NCI-H69 (cell line): ENCODE data around the gene FAM20C.
A peak's percentile ranks its signal among the peaks of the same experiment; 100 is the strongest.

Experiments used
- DNase-seq: peaks from one replicate; lab custom pipeline; 2025; lab: John Stamatoyannopoulos, UW

The FAM20C gene

GRCh38 chr7:209906-210305 is 17.5 kb downstream of the FAM20C start:
- no peak for DNase-seq

GRCh38 chr7:210401-210925 is 18.1 kb downstream of the FAM20C start:
- DNase-seq = no peak

GRCh38 chr7:211033-211714 is 18.8 kb downstream of the FAM20C start:
- no peak for DNase-seq

DNA sequence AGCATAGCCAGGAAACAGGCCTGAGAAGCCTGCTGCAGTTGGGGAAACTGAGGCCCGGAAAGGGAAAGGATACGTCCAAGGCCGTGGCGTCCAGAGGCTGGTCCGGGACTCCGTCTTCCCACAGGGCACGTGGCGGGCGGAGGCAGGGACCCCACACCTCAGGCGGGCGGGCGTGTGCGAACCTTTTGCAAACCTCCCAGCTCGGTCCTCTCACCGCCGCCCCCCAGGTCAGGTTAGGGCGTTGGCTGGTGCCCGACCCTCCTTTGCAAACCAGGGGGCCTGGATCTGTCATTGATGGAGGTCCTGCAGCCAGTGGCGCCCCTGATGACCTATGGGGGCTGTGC is 19.3 kb downstream of the FAM20C start:
- no peak for DNase-seq

- no peak for DNase-seq
These were observed 20.4 kb downstream of the FAM20C start for GRCh38 chr7:212754-213153.

DNA sequence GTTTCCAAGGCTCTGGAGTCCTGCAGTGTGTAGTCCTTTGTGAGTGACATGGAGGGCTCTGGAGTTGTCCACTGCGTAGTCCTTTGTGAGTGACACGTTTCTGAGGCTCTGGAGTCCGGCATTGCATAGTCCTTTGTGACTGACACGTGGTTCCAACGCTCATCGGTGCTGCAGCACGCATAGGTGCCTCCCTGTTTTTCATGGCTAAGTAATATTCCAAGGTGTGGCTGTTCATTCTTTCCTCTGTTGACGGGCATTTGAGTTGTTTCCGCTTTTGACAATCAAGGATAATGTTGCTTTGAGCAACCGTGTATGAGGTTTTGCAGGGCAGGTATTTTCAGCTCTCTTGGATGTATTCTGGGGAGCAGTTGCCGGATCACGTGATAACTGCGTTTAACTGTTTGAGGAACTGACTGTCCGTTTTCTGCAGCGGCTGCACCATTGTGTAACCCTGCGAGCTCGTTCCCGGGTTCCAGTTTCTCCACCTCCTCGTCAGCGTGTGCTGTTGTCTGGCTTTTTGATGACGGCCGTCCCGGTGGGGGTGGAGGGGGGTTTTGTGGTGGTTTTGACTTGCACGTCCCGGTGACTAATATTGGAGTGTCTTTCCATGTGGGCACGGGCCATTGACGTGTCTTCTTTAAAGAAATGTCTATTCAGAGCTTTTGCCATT is 21.1 kb downstream of the FAM20C start:
- DNase-seq = no peak

- no peak for DNase-seq
These were observed 22.2 kb downstream of the FAM20C start for GRCh38 chr7:214410-215212.

DNA sequence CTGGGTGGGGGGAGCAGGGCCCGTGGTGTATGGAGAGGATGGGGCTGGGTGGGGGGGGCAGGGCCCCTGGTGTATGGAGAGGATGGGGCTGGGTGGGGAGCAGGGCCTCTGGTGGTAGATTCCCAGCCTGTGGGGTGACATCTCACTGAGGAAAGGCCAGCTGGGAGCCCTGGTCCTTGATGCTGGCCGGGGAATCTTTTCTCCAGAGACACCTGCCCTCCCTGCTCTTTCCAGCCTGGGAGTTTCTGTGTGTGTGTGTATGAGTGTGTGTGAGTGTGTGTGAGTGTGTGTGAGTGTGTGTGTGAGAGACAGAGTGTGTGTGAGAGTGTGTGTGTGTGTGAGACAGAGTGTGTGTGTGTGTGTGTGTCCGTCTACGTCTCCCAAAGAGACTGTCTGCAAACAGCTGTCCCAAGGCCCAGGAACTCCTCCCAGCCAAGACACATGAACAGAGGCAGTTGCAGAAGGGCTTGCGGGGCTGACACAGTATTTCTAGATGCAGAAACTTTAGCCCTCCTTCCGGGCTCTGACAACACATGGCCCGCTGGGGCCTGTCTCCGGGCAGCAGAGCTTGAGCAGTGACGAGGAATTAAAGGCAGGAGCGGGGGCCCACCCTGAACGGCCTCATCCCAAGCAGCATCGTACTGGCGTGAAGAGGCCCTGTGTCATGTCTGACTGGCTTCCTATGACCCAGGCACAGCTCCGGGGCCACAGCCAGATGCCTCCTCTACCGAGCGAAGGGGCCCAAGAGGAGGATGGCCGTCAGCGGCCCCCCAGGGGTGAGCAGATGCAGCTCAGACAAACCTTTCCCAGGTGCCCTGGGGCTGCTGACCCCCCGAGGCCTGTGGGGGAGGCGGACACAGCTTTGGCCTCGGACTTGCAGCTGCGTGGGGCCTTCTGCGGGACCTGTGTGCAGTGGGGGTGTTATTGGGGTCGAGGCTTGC is 24.3 kb downstream of the FAM20C start:
- no peak for DNase-seq

DNA sequence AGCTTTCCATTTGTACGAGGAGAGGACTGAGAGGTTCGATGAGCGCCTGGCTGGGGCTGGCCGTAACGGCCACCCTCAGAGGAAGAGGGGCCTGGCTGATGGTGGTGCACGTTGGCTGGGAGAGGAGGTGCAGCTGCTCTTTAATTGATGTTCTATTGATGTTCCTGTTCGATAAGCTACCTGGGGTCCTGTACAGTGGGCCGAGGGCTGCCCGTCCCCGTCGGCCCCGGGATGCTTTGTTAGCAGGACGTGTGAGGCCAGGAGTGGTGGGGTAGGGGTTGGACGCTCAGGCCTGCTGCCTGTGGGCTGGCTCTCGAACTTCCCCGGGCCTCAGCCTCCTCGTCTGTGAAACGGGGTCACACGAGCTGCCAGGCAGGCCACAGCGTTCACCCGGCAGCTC is 25.4 kb downstream of the FAM20C start:
- DNase-seq = no peak

DNA sequence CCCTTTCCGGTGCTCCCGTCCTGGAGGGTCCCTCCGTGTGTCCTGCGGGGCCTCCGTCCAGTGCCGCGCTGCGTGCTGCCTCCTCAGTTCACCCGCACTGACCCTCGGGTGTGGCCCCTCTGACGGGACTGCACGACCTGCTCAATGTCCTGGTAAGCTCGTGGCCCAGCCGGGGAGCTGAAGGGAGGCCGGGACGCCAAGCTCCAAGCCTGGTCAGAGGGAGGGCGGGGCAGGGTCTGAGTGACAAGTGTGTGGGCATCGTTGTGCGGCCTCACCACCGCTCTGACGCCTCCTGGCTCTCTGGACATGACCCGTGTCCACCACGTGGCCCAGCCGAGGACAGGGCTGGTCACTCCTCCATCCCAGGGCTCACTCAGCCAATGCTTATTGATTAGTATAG is 25.9 kb downstream of the FAM20C start:
- no peak for DNase-seq

GRCh38 chr7:218896-219580 is 26.7 kb downstream of the FAM20C start:
- DNase-seq = no peak

DNA sequence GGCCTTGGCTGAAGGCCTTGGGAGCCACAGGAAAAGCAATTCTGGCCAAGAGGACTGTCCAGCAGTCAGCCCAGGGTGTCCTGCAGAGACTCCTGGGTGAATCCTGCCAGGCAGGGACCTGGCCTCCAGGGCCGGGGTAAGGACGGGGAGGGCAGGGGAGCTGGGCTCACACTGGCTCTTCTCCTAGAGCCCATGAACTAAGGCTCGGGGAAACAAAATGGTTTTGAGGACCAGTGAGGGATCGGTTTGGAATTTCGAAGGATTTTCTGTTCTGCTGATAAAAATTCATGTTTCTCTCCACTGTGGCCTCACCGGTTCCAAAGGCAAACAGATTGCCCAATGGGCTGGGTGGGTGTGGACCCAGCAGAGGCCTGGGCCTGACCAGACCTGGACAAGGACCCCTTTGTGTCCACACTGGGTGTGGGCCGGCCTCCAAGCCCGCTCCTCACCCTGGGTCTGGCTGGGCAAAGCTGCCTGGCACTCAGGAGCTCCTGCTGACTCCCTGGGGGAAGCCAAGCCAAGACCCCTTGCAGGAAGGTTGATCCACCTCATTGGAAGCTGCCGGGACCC is 27.3 kb downstream of the FAM20C start:
- no peak for DNase-seq

DNA sequence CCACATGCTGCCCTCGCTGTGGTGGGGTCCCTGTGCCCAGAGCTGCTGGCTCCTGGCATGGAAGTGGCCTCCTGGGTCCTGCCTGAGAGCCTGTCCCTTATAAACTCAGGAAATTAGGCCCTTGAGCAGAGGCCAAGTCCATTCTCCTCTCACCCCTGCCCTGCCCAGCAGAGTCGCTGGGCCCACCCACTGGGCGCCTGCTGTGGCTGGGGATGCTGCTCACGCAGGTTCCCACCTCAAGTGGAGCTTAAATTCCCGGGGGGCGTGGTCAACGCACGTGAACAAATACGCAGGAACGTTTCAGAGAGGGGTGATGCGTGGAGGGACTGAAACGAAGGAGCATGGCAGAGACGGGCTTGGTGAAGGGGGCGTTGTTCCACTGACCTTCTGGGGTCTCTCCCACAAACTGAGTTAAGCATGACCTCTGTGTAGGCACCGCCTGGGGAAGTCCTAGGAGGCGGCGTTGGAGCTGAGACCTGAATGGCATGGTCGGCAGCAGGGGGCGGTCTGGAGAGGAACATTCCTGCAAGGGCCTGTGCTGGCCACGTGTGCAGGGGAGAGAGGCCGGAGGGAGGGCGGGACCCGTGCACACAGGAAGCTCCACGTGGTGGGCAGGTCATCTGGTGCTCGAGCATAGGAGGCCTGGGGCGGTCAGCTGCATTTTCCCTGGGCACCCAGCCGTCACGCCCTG is 27.9 kb downstream of the FAM20C start:
- no peak for DNase-seq

GRCh38 chr7:221978-222715 is 29.8 kb downstream of the FAM20C start:
- peak; percentile 17 for DNase-seq

DNA sequence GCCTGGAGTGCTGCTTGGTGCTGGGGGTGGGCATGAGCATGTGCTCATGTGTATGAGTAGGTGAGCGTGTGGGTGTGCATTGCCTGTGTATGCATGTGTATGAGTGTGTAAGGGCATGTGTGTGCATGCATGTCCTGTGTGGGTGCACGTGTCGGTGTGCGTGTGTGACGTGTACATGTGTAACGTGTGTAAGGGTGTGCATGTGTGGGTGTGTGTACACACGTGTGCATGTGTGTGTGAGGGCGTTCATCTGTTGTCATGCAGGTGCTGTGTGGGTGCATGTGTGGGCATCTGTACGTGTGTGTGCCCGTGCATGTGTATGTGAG is 30.3 kb downstream of the FAM20C start:
- no peak for DNase-seq

GRCh38 chr7:223118-223800 is 30.9 kb downstream of the FAM20C start:
- DNase-seq = no peak

- DNase-seq = no peak
These were observed 31.5 kb downstream of the FAM20C start for GRCh38 chr7:223861-224260.

- no peak for DNase-seq
These were observed 34.0 kb downstream of the FAM20C start for GRCh38 chr7:226281-226895.

GRCh38 chr7:227926-228325 is 35.6 kb downstream of the FAM20C start:
- DNase-seq = no peak
